ENCODE results near the gene PARP6. TPM values are rescaled to one million over a fixed set of nuclear protein-coding genes. Genes with fewer than 3 reads are reported as not detected.
A peak's percentile ranks its signal among the peaks of the same experiment; 100 is the strongest.

Gene PARP6
- total and polyA plus RNA-seq, 2 of the 8 experiments (the other 6 are each of a cell fraction or from before 2014, with no cell fraction given), result 39.8 to 45.3 TPM

DNA sequence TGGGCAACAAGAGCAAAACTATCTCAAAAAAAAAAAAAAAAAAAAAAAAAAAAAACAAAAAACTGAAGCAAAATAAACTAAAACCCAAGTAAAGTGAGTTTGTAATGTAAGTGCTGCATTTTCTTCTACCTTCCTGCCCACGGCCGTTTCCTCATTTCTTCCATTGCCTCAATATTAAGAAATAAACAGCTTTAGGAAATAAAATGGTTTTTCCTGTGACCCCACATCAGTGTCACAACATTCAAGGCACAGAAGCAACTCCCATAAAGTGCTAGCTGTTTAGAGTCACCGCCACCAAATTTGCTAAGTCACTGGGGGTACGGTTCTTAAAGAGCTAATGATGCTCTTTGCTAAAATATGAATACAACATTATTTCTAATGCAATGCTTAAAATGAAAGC, 44.6 kb downstream of the PARP6 start:
- 96% methylated on average over 4 of the region's 4 CpGs; no CpG with 5 or more reads in 1 of the 2 experiments for WGBS, 2 experiments (ENCODE audit: extremely low coverage in 1 of 2, insufficient coverage in 1 of 2, insufficient read length in 1 of 2, insufficient replicate concordance in 2 of 2, low coverage in 1 of 2, low lambda C conversion rate in 2 of 2, missing lambda C conversion rate in 1 of 2)
- H3K9ac ChIP-seq (replicated peaks in 1 of 4; ENCODE audit: extremely low read depth in 1 of 4, low read depth in 3 of 4, low read length in 3 of 4), result no peak overlapping the region
- TF ChIP-seq, protein P1, sequence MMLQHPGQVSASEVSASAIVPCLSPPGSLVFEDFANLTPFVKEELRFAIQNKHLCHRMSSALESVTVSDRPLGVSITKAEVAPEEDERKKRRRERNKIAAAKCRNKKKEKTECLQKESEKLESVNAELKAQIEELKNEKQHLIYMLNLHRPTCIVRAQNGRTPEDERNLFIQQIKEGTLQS (IDR thresholded peaks at IDR 0.05; ENCODE audit: insufficient read depth, low read depth, low read length), result no peak
- TF ChIP-seq KDM4A (IDR thresholded peaks at IDR 0.05; ENCODE audit: low read depth, low read length, severe bottlenecking), result no peak
- no peak for TF ChIP-seq RNF2 (IDR thresholded peaks at IDR 0.05; ENCODE audit: borderline replicate concordance, low read depth, low read length, missing control alignments, poor library complexity, severe bottlenecking)
- TF ChIP-seq TAF7 (optimal IDR thresholded peaks at IDR 0.05; ENCODE audit: borderline replicate concordance, low read depth, low read length), result no peak
- TF ChIP-seq TEAD4 (IDR thresholded peaks at IDR 0.05; ENCODE audit: low read depth, low read length), result no peak
- TF ChIP-seq MAFK (IDR thresholded peaks at IDR 0.05; ENCODE audit: low read depth, low read length), result no peak
- no peak for TF ChIP-seq GTF2F1 (IDR thresholded peaks at IDR 0.05; ENCODE audit: borderline replicate concordance, low read depth, low read length)
- TF ChIP-seq SAP30 (IDR thresholded peaks at IDR 0.05; ENCODE audit: insufficient read depth, insufficient replicate concordance, low read length), result no peak
- TF ChIP-seq YY1 (IDR thresholded peaks at IDR 0.05; ENCODE audit: low read depth, low read length), result no peak
- no peak for TF ChIP-seq CHD2 (IDR thresholded peaks at IDR 0.05; ENCODE audit: low read length)
- no peak for TF ChIP-seq RBBP5 (IDR thresholded peaks at IDR 0.05; ENCODE audit: borderline replicate concordance, low read depth, low read length)

More for the DNA sequence above, 44.6 kb downstream of the PARP6 start:
- ChIA-PET POLR2A (ENCODE audit: partially characterized antibody) (interaction anchor here (1.1 to 2.5 kb wide), 8 partner anchors 10 to 44 kb away, joined by 3 to 21 read pairs (median 6); partner anchors contain the start of gene GRAMD2A), CTCF (ENCODE audit: partially characterized antibody) (interaction anchor here (0.6 to 3.3 kb wide), 6 partner anchors 10 to 506 kb away, joined by 3 to 32 read pairs (median 8); no protein-coding TSS in a partner anchor)
- H4K8ac ChIP-seq (ENCODE audit: extremely low read depth, insufficient read depth, low read length), result no peak overlapping the region
- peaks cover 12% of the 10 kb centered on the region for H3K23me2 ChIP-seq (ENCODE audit: low read depth, low read length)
- no peak overlapping the region for H2BK15ac ChIP-seq (ENCODE audit: low read length)
- H3K4me1 ChIP-seq (replicated peaks in 1 of 4; ENCODE audit: control insufficient read depth in 3 of 4, insufficient read depth in 4 of 4, low read length in 3 of 4), result peaks cover 6 to 26% (median 20%) of the 10 kb centered on the region in 4 experiments
- no peak overlapping the region for H4K91ac ChIP-seq (replicated peaks; ENCODE audit: insufficient read length, low read length)
- DNase-seq (ENCODE audit: low read depth in 1 of 2, low spot score in 2 of 2) (no peak), FAIRE-seq (no peak)
- H3K56ac ChIP-seq (replicated peaks; ENCODE audit: insufficient read length, low read depth, low read length), result no peak overlapping the region
- peaks cover 0 to 6% (median 5%) of the 10 kb centered on the region in 4 experiments; a peak in 3 of 7 replicates for H3K27me3 ChIP-seq (replicated peaks in 1 of 4; ENCODE audit: control insufficient read depth in 3 of 4, extremely low read depth in 1 of 4, insufficient read depth in 3 of 4, low read length in 3 of 4)
- no peak overlapping the region for H2BK120ac ChIP-seq (replicated peaks; ENCODE audit: low read depth, low read length)
- peak overlapping the region in 1 of 2 experiments; percentile 99; a peak in 1 of 4 replicates for H3K4me2 ChIP-seq (ENCODE audit: insufficient read depth in 1 of 2, low read depth in 2 of 2, low read length in 2 of 2)
- peaks cover 53 to 76% of the 10 kb centered on the region in 2 experiments for H3K79me2 ChIP-seq (ENCODE audit: control insufficient read depth in 1 of 2, insufficient read depth in 2 of 2, low read length in 2 of 2)
- H4K5ac ChIP-seq (ENCODE audit: insufficient read length, low read depth, low read length), result no peak overlapping the region
- H3K4ac ChIP-seq (replicated peaks; ENCODE audit: insufficient read length, low read depth, low read length), result no peak overlapping the region
- H4K20me1 ChIP-seq (replicated peaks in 1 of 2; ENCODE audit: control insufficient read depth in 1 of 2, insufficient read depth in 2 of 2, low read length in 2 of 2), result peaks cover 46% of the 10 kb centered on the region in 2 experiments
- peak overlapping the region in 1 of 4 experiments; percentile 99; a peak in 1 of 8 replicates for H3K4me3 ChIP-seq (ENCODE audit: extremely low read depth in 1 of 4, insufficient read depth in 2 of 4, low read depth in 3 of 4, low read length in 4 of 4)
- peaks cover 0 to 17% (median 5%) of the 10 kb centered on the region in 4 experiments; a peak in 2 of 8 replicates for H3K36me3 ChIP-seq (ENCODE audit: control insufficient read depth in 2 of 4, insufficient read depth in 4 of 4, low read length in 3 of 4)
- H3K14ac ChIP-seq (ENCODE audit: insufficient read length), result no peak overlapping the region
- no peak overlapping the region for H2BK12ac ChIP-seq (ENCODE audit: low read depth, low read length)
- H3K18ac ChIP-seq (ENCODE audit: extremely low read depth, low read length), result no peak overlapping the region
- no peak overlapping the region for H3K27ac ChIP-seq (ENCODE audit: low read depth, low read length)
- H3K79me1 ChIP-seq (ENCODE audit: low read depth, low read length), result peaks cover 16% of the 10 kb centered on the region
- no peak overlapping the region for H3K23ac ChIP-seq (ENCODE audit: insufficient read length)
- H2BK5ac ChIP-seq (ENCODE audit: low read depth, low read length), result no peak overlapping the region
- H2AK5ac ChIP-seq (ENCODE audit: low read depth, low read length), result no peak overlapping the region
- no peaks in the 10 kb centered on the region for H3K9me3 ChIP-seq (ENCODE audit: insufficient read depth in 2 of 2, low read depth in 1 of 2, low read length in 1 of 2)
- no peak overlapping the region for H2AFZ ChIP-seq (ENCODE audit: low read length)
- H2BK20ac ChIP-seq (ENCODE audit: low read length), result no peak overlapping the region

All from H1 (cell line).